ENCODE results near the gene CPED1.
"Not testable (repeated sequence)": the region's sequence is repeated elsewhere in the genome, so short reads cannot be mapped to it uniquely, and the experiment has no call there.

CPED1 gene

GRCh38 chr7:121313793-121314676, 325.5 kb downstream of the CPED1 start (continued):
- TF ChIP-seq ZNF571 (tag by site-specific recombination; IDR thresholded peaks at IDR 0.05), result no peak

GRCh38 chr7:121315170-121315569, 326.7 kb downstream of the CPED1 start:
- H3K4me3 ChIP-seq (ENCODE audit: low read depth, low read length); H3K4me1 ChIP-seq (ENCODE audit: control insufficient read depth, insufficient read depth, low read length); H3K27ac ChIP-seq (ENCODE audit: extremely low read depth, low read depth, low read length); H3K36me3 ChIP-seq (ENCODE audit: control insufficient read depth in 2 of 2, insufficient read depth in 1 of 2, low read length in 2 of 2); H3K9me3 ChIP-seq (ENCODE audit: control insufficient read depth, insufficient read depth, low read depth, low read length); POLR2A ChIA-PET: not testable (repeated sequence)
- CTCF ChIA-PET, result interaction anchor here (0.6 kb wide), 1 partner anchor 80 kb away, joined by 3 read pairs; no protein-coding TSS in a partner anchor

- TF ChIP-seq ZFHX2 (tag by site-specific recombination; conservative IDR thresholded peaks at IDR 0.05) (no peak), ZFP37 (tag by site-specific recombination; IDR thresholded peaks at IDR 0.05) (no peak), FEZF1 (tag by site-specific recombination; IDR thresholded peaks at IDR 0.05) (0 out of 2 replicates have a peak, but pooled peaks have one; percentile 38), ZNF660 (tag by site-specific recombination; IDR thresholded peaks at IDR 0.05) (no peak), ZNF16 (tag by site-specific recombination; IDR thresholded peaks at IDR 0.05; ENCODE audit: low read depth) (no peak), ZNF843 (tag by site-specific recombination; IDR thresholded peaks at IDR 0.05) (no peak), GLIS1 (tag by site-specific recombination; IDR thresholded peaks at IDR 0.05) (peak; percentile 83)
- Histone ChIP-seq H3K9me3 (ENCODE audit: control insufficient read depth, insufficient read depth, low read depth, low read length) (no peaks in the 10 kb centered on the region), H3K27ac (ENCODE audit: extremely low read depth, low read depth, low read length) (no peak overlapping the region), H3K4me1 (ENCODE audit: control insufficient read depth, insufficient read depth, low read length) (peaks cover 15% of the 10 kb centered on the region), H3K4me3 (ENCODE audit: low read depth, low read length) (no peak overlapping the region), H3K36me3 (ENCODE audit: control insufficient read depth in 2 of 2, insufficient read depth in 1 of 2, low read length in 2 of 2) (no peaks in the 10 kb centered on the region)
- ChIA-PET POLR2A (no interaction called here), CTCF (no interaction called here)
Observed at GRCh38 chr7:121322460-121322859, 333.9 kb downstream of the CPED1 start.

- Histone ChIP-seq H3K36me3 (ENCODE audit: control insufficient read depth in 2 of 2, insufficient read depth in 1 of 2, low read length in 2 of 2) (no peaks in the 10 kb centered on the region), H3K4me1 (ENCODE audit: control insufficient read depth, insufficient read depth, low read length) (peaks cover 15% of the 10 kb centered on the region), H3K27ac (ENCODE audit: extremely low read depth, low read depth, low read length) (no peak overlapping the region), H3K9me3 (ENCODE audit: control insufficient read depth, insufficient read depth, low read depth, low read length) (no peaks in the 10 kb centered on the region), H3K4me3 (ENCODE audit: low read depth, low read length) (no peak overlapping the region)
- TF ChIP-seq GFI1B (tag by site-specific recombination; IDR thresholded peaks at IDR 0.05), result no peak
- no peak for TF ChIP-seq ZNF792 (tag by site-specific recombination; IDR thresholded peaks at IDR 0.05)
- TF ChIP-seq ZBTB48 (tag by site-specific recombination; IDR thresholded peaks at IDR 0.05), result peak; percentile 66
- no peak for TF ChIP-seq ZNF223 (tag by site-specific recombination; IDR thresholded peaks at IDR 0.05)
- no peak for TF ChIP-seq ZNF837 (tag by site-specific recombination; IDR thresholded peaks at IDR 0.05)
- POLR2A ChIA-PET, result no interaction called here
- CTCF ChIA-PET, result interaction anchor here (0.9 kb wide), 1 partner anchor 34 kb away, joined by 3 read pairs; no protein-coding TSS in a partner anchor
Observed at GRCh38 chr7:121323515-121324302, 335.2 kb downstream of the CPED1 start.

- POLR2A ChIA-PET, result no interaction called here
- CTCF ChIA-PET, result interaction anchor here (0.7 kb wide), 1 partner anchor 69 kb away, joined by 3 read pairs; no protein-coding TSS in a partner anchor
- H3K4me3 ChIP-seq (ENCODE audit: low read depth, low read length), result no peak overlapping the region
- H3K4me1 ChIP-seq (ENCODE audit: control insufficient read depth, insufficient read depth, low read length), result peaks cover 13% of the 10 kb centered on the region
- no peaks in the 10 kb centered on the region for H3K9me3 ChIP-seq (ENCODE audit: control insufficient read depth, insufficient read depth, low read depth, low read length)
- no peaks in the 10 kb centered on the region for H3K36me3 ChIP-seq (ENCODE audit: control insufficient read depth in 2 of 2, insufficient read depth in 1 of 2, low read length in 2 of 2)
- no peak overlapping the region for H3K27ac ChIP-seq (ENCODE audit: extremely low read depth, low read depth, low read length)
- TF ChIP-seq OVOL3 (tag by site-specific recombination; IDR thresholded peaks at IDR 0.05) (no peak), ZSCAN4 (tag by site-specific recombination; IDR thresholded peaks at IDR 0.05) (no peak), ZBTB1 (tag by site-specific recombination; IDR thresholded peaks at IDR 0.05) (no peak), ZNF423 (tag by site-specific recombination; IDR thresholded peaks at IDR 0.05) (no peak), ZNF76 (tag by site-specific recombination; IDR thresholded peaks at IDR 0.05; ENCODE audit: borderline replicate concordance, low read depth) (no peak), ZNF341 (tag by site-specific recombination; IDR thresholded peaks at IDR 0.05; ENCODE audit: low read depth) (no peak), ZNF354C (tag by site-specific recombination; IDR thresholded peaks at IDR 0.05; ENCODE audit: borderline replicate concordance, low read depth) (no peak), ZBTB11 (tag by site-specific recombination; conservative IDR thresholded peaks at IDR 0.05; ENCODE audit: low read depth) (no peak), ZNF169 (tag by site-specific recombination; IDR thresholded peaks at IDR 0.05) (no peak)
Observed at GRCh38 chr7:121327671-121328070, 339.2 kb downstream of the CPED1 start.
